HG03064 (cell line): ENCODE data around the gene ATP2A1.
"Not testable (repeated sequence)": the region's sequence is repeated elsewhere in the genome, so short reads cannot be mapped to it uniquely, and the experiment has no call there.

Experiments
- ATAC-seq: cut with Tn5 transposase; IDR thresholded peaks from one replicate; pipeline ENCODE4 v1.9.1; 2021; ENCODE audit warnings: low read depth; ENCODE audit not compliant: unreplicated experiment

Gene ATP2A1

GRCh38 chr16:28904828-28905227 lies 26.5 kb downstream of the ATP2A1 start:
- no peak for ATAC-seq

GRCh38 chr16:28905229-28905754 lies 27.0 kb downstream of the ATP2A1 start:
- no peak for ATAC-seq

- no peak for ATAC-seq
Observed at GRCh38 chr16:28905800-28906372, 27.6 kb downstream of the ATP2A1 start.

GRCh38 chr16:28910086-28911031 lies 32.1 kb downstream of the ATP2A1 start:
- ATAC-seq, result no peak

- ATAC-seq, result no peak
Observed at GRCh38 chr16:28912558-28912957, 34.3 kb downstream of the ATP2A1 start.

- ATAC-seq, result no peak
Observed at GRCh38 chr16:28913946-28914724, 35.8 kb downstream of the ATP2A1 start.

GRCh38 chr16:28915181-28915580 lies 36.9 kb downstream of the ATP2A1 start:
- ATAC-seq, result no peak

GRCh38 chr16:28917095-28917494 lies 38.8 kb downstream of the ATP2A1 start:
- no peak for ATAC-seq

- ATAC-seq, result no peak
Observed at GRCh38 chr16:28918698-28919097, 40.4 kb downstream of the ATP2A1 start.

GRCh38 chr16:28923231-28923587 lies 44.9 kb downstream of the ATP2A1 start:
- no peak for ATAC-seq

GRCh38 chr16:28923652-28924398 lies 45.5 kb downstream of the ATP2A1 start:
- ATAC-seq, result peak; percentile 55

GRCh38 chr16:28924399-28924761 lies 46.1 kb downstream of the ATP2A1 start:
- no peak for ATAC-seq

- peak; percentile 45 for ATAC-seq
Observed at GRCh38 chr16:28924762-28925385, 46.6 kb downstream of the ATP2A1 start, which contains the start of gene RABEP2. RABEP2 (minus strand) TSS chr16:28925238; CDS start chr16:28925163, 75 bp downstream.

- peak; percentile 7 for ATAC-seq
Observed at GRCh38 chr16:28925386-28926228, 47.3 kb downstream of the ATP2A1 start.

GRCh38 chr16:28926284-28926683 lies 48.0 kb downstream of the ATP2A1 start:
- ATAC-seq, result not testable (repeated sequence)

GRCh38 chr16:28927815-28928214 lies 49.5 kb downstream of the ATP2A1 start:
- no peak for ATAC-seq

- no peak for ATAC-seq
Observed at GRCh38 chr16:28930203-28930602, 51.9 kb downstream of the ATP2A1 start.

- ATAC-seq, result no peak
Observed at GRCh38 chr16:28930652-28931051, 52.4 kb downstream of the ATP2A1 start.

- ATAC-seq, result no peak
Observed at GRCh38 chr16:28931801-28932225, 53.5 kb downstream of the ATP2A1 start, which contains the start of gene CD19. CD19 (plus strand) TSS chr16:28931971; CDS start chr16:28932001, 30 bp downstream.
